ENCODE data around the gene GAS2L1.
A peak's percentile ranks its signal among the peaks of the same experiment; 100 is the strongest.

Gene GAS2L1

DNA sequence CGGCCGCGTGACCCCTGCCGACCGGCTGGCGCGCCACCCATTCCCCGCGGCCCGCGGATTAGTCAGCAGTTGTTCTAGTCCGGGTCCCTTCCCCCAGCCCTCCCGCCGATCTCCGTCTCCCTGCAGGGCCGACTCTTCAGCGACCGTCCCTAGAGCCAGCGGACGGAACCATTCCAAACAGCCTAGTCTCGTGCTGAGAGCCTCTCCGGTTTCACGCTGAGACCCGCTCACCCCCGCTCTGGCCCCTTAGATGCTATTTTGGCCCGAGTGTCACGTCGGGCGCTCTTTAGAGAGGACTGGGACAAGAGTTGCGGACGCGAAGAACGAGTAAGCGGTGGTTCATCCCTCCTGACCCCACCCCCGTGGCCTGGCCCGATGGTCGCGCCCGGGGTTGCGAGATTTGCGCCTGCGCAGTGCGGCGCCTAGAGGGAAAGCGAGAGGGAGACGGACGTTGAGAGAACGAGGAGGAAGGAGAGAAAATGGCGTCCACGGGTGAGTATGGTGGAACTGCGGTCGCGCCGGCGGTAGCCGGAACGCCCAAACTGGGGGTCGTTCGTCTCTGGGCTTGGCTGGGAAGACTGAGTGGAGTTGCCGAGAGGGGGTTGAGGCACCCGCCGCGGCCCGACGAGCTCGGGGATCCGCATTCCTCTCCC, 38.5 kb upstream of the GAS2L1 start, which contains the start of the genes EWSR1 and RHBDD3:
Gene EWSR1, plus strand, starts transcription at position 411 of the 653 bp plus-strand sequence. Its CDS starts 69 bp downstream, at position 480.
Gene RHBDD3, minus strand, starts transcription at position 124 of the 653 bp plus-strand sequence. CDS start 2,355 bp downstream, outside the sequence.
- Mint-ChIP-seq H3K27me3 (no peaks in the 10 kb centered on the region), H3K4me3 (peak within 1 kb of the TSS; percentile 86 to 90), H3K4me1 (ENCODE audit: low read depth in 2 of 2) (peaks cover 42 to 52% of the 10 kb centered on the region in 2 donors), H3K27ac (peak within 1 kb of the TSS; percentile 97 to 98), H3K9me3 (no peaks in the 10 kb centered on the region), H3K36me3 (ENCODE audit: insufficient read depth) (peaks cover 44% of the 10 kb centered on the region)
- ATAC-seq (replicated peaks) (peak; percentile 91), DNase-seq (peak; percentile 97 to 99 (median 98))

DNA sequence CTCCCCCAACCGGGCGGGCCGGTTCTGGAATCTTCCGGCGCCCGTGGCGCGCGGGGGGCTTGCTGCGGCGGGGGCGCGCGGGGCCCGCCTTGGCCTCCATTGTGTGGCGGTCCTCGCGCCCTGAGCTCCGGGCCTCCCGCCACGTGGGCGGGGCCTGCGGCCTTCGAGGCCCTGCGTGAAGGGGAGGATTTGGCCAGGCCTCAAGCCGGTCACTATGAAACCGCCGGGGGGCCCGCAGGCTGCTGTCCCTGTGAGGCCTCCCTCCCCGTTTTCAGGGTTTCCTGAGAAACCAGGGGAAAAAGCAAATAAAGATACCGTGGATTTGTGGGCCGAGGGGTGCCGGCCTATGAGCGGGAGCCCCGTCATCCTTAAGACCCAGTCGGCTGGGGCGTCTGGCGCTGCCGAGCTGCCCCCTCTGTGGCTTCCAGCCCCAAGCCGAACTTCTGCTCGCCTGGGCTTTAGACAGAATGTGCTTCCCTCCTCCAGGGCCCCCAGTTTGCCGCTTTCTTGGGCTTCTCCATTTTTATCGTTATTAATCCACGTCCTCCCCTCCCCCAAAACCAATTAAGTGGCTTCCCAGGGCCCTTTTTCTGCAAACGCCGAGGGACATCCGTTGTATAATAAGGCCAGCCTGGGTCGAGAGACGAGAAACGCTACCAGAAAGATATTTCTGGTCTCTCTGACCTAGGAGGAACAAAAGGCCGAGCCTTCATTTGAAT, 37.8 kb upstream of the GAS2L1 start:
- H3K36me3 Mint-ChIP-seq (ENCODE audit: insufficient read depth): peaks cover 51% of the 10 kb centered on the region
- H3K9me3 Mint-ChIP-seq: no peaks in the 10 kb centered on the region
- no peaks in the 10 kb centered on the region for H3K27me3 Mint-ChIP-seq
- peak overlapping the region; percentile 86 to 90 for H3K4me3 Mint-ChIP-seq
- peaks cover 49 to 59% of the 10 kb centered on the region in 2 donors for H3K4me1 Mint-ChIP-seq (ENCODE audit: low read depth in 2 of 2)
- peak overlapping the region; percentile 97 to 98 for H3K27ac Mint-ChIP-seq
- peak; percentile 17 to 33 (median 25) for DNase-seq
- peak; percentile 18 for ATAC-seq (replicated peaks)

DNA sequence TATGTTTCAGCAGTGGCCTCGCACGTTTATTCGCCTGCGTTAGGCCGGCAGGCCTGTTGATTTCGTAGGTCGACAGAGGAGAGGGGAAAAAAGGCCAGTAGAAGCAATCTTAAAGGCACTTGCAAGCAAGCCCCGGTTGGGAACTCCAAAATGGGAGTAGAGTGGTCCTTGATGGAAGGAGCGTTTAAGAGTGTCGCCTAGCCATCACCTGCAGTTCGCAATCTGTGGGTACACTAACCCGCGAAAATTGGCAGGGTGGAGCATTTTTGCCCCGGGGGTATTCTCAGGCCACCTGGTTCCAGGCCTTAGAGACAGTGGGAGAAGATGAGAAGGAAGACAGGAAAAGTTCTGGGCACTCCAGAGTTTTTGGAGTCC, 37.2 kb upstream of the GAS2L1 start:
- no peak for DNase-seq
- H3K27me3 Mint-ChIP-seq: no peaks in the 10 kb centered on the region
- H3K9me3 Mint-ChIP-seq: no peaks in the 10 kb centered on the region
- peaks cover 57% of the 10 kb centered on the region for H3K36me3 Mint-ChIP-seq (ENCODE audit: insufficient read depth)
- ATAC-seq (replicated peaks): no peak
- H3K27ac Mint-ChIP-seq: peak overlapping the region; percentile 97 to 98
- H3K4me1 Mint-ChIP-seq (ENCODE audit: low read depth in 2 of 2): peaks cover 51 to 65% of the 10 kb centered on the region in 2 donors
- peak overlapping the region; percentile 86 to 90 for H3K4me3 Mint-ChIP-seq

DNA sequence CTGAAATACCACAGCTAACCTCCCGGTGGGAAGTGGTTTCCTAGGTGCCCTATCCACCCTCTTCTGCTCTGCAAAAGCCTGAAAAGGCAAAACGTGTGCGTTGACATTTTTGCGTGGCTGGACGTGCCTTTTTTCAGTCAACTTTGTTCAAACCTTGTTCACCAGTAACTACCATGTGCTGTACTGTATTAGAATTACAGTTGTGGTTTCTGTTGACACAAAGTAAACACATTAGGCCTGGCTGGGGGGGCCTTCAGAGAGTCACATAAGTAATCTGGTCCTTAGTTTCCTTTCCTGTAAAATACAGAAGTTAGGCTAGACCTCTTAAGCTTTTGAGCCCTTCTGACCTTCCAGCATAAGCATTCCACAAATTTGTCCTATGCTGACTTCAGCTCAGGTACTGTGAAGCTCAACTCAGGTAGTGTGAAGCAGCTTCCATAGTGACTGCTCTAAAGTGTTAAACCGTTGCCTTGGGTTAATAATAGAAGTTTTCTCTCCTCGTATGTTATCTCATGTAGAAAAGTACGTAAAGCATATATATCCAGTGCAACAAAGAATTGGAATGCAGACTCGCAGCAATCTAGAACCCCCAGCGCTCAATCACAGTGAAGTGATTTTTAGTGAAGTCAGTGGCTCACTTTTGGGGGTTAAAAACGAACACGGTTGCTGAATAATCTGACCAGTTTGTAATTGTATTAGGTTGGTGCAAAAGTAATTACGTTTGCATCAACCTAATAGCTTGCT, 36.5 kb upstream of the GAS2L1 start:
- H3K36me3 Mint-ChIP-seq (ENCODE audit: insufficient read depth): peaks cover 64% of the 10 kb centered on the region
- DNase-seq (no peak), ATAC-seq (replicated peaks) (no peak)
- H3K9me3 Mint-ChIP-seq: no peaks in the 10 kb centered on the region
- H3K27ac Mint-ChIP-seq: peak overlapping the region; percentile 97 to 98
- peaks cover 56 to 72% of the 10 kb centered on the region in 2 donors for H3K4me1 Mint-ChIP-seq (ENCODE audit: low read depth in 2 of 2)
- H3K27me3 Mint-ChIP-seq: no peaks in the 10 kb centered on the region
- peak overlapping the region; percentile 86 to 90 for H3K4me3 Mint-ChIP-seq

DNA sequence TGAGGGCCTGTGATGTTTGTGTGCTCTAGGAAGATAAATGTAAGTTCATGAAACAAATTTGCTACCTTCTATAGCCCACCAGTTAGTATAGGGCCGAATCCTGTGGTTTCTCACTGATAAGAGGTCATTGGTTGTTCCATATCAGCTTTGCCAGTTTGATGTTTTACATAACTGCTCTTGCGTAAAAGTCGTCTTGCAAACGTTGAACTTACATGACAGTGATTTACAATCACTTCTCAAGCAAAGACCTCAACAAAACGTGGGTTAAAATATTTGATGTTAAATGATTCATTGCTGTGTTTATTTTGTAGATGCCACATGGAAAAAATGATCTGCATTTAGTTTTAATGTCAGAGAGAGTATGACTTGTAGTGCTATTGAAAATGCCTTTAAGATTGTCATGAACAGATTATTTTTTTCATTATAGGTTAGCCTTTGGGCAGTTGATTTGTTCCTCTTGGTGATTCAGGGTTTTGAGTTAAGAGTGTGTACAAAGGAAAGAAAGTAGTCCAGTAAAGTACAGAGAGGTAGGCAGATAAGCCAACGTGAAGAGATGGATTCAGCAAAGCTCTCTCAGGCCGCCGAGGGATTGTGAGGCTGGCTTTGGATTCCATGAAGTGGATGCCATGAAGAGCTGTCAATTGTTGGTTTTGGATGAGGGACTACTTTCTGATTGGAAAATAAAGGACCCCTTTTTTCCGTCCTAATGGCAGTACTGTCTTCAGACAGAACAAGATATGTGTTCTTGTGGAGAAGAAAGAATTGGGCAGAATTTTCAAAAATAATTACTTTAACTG, 35.8 kb upstream of the GAS2L1 start:
- ATAC-seq (replicated peaks) (no peak), DNase-seq (no peak)
- peaks cover 57 to 79% of the 10 kb centered on the region in 2 donors for H3K4me1 Mint-ChIP-seq (ENCODE audit: low read depth in 2 of 2)
- H3K27ac Mint-ChIP-seq: peak overlapping the region; percentile 81 to 98
- H3K4me3 Mint-ChIP-seq: peak overlapping the region; percentile 86 to 90
- H3K9me3 Mint-ChIP-seq: no peaks in the 10 kb centered on the region
- peaks cover 71% of the 10 kb centered on the region for H3K36me3 Mint-ChIP-seq (ENCODE audit: insufficient read depth)
- no peaks in the 10 kb centered on the region for H3K27me3 Mint-ChIP-seq

DNA sequence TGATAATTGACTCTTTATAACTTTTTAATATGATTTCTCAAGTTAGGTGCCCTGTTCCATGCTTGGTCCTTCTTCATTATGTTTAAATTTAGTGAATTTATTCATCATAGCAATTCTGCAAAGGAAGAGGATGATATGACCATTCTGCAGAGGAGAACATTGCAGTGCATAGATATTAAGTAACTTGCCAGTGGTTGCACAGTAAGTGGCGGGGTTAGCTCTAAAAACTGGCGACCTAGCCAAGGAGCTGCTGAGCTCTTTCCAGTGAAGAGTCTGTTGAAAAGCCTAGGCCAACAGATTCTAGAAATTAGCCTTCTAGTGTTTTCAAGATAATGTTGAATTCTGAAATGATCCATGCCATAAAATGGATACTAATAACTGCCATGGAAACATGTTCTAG, 33.8 kb upstream of the GAS2L1 start:
- ATAC-seq (replicated peaks) (no peak), DNase-seq (no peak)
- Mint-ChIP-seq H3K4me3 (peak overlapping the region in 1 of 2 donors; percentile 56), H3K27ac (peak overlapping the region; percentile 39 to 83), H3K27me3 (no peaks in the 10 kb centered on the region), H3K4me1 (ENCODE audit: low read depth in 2 of 2) (peaks cover 55 to 81% of the 10 kb centered on the region in 2 donors), H3K36me3 (ENCODE audit: insufficient read depth) (peaks cover 86% of the 10 kb centered on the region), H3K9me3 (no peaks in the 10 kb centered on the region)

DNA sequence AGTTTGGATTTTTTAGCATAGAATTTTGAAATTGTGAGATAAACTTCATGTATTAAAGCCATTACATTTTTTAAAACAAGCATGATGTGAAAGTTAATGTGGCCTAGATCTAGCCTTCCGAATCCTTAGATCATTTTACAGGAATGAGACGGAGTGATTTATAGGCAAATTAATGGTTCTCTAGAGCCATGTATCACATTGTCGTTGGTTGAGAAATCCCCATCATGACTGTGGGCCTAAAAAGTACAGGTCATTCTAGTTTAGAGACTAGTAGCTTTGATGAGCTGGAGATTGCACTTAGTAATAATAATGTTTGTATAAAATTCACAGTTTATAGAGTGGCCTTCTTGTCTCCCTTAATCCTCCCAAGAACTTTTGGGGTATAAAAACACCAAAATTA, 31.3 kb upstream of the GAS2L1 start:
- ATAC-seq (replicated peaks) (no peak), DNase-seq (no peak)
- peak overlapping the region in 1 of 2 donors; percentile 25 for H3K4me3 Mint-ChIP-seq
- peak overlapping the region in 1 of 2 donors; percentile 83 for H3K27ac Mint-ChIP-seq
- no peaks in the 10 kb centered on the region for H3K9me3 Mint-ChIP-seq
- peaks cover 53 to 83% of the 10 kb centered on the region in 2 donors for H3K4me1 Mint-ChIP-seq (ENCODE audit: low read depth in 2 of 2)
- peaks cover 92% of the 10 kb centered on the region for H3K36me3 Mint-ChIP-seq (ENCODE audit: insufficient read depth)
- no peaks in the 10 kb centered on the region for H3K27me3 Mint-ChIP-seq

DNA sequence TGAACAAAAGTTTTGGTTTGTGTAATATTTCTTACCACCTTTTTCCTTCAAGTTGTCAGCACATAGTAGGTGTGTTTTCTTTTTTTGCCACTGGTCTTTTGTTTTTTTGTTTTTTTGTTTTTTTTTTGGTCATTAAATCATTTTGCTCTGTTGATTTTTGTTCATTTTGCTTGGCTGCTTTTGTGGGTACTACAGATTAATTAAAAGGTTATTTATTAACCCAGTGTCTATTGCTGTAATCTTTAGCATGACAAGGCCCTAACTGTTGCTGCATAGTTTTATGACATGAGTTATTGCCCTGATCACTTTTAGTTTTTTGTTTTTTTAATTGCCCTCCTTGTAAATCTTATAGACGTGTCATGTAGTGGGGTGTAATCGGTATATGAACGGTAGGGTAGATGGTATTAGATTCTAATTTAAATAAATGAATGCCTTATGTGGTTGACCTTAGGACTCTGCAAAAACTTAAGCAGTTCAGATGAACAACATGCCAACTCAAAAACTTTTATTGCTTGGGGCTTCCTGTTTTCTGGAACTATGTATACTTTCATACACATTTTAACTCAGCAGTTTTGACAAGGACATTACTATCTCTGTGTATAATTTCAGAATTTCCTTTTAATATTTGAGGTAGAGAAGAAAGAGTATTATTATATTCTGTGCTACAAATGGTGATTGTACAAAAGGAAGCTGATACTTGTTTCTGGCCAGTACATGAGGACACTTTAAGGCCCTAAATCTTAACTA, 30.5 kb upstream of the GAS2L1 start:
- H3K4me1 Mint-ChIP-seq (ENCODE audit: low read depth in 2 of 2): peaks cover 45 to 77% of the 10 kb centered on the region in 2 donors

DNA sequence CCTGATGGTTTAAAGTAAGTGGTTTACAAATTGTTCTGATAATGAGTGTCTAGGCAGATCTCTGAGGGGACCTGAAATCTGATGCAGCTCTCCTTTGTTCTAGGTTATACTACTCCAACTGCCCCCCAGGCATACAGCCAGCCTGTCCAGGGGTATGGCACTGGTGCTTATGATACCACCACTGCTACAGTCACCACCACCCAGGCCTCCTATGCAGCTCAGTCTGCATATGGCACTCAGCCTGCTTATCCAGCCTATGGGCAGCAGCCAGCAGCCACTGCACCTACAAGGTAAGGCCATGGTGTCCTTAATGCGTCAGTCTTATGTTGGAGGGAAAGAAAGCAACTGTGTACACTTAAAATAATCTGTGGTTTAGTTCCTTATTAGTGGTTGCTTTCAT, 28.5 kb upstream of the GAS2L1 start:
- Mint-ChIP-seq H3K9me3 (no peaks in the 10 kb centered on the region), H3K27me3 (no peaks in the 10 kb centered on the region), H3K4me3 (no peak overlapping the region), H3K27ac (peak overlapping the region in 1 of 2 donors; percentile 38), H3K4me1 (ENCODE audit: low read depth in 2 of 2) (peaks cover 35 to 69% of the 10 kb centered on the region in 2 donors), H3K36me3 (ENCODE audit: insufficient read depth) (peaks cover 100% of the 10 kb centered on the region)
- ATAC-seq (replicated peaks) (no peak), DNase-seq (no peak)

More for the DNA sequence above, 30.5 kb upstream of the GAS2L1 start:
- no peak for ATAC-seq (replicated peaks)
- Mint-ChIP-seq H3K4me3 (peak overlapping the region; percentile 27 to 51), H3K36me3 (ENCODE audit: insufficient read depth) (peaks cover 93% of the 10 kb centered on the region), H3K9me3 (no peaks in the 10 kb centered on the region), H3K27ac (peak overlapping the region; percentile 44 to 89), H3K27me3 (no peaks in the 10 kb centered on the region)
- no peak for DNase-seq

DNA sequence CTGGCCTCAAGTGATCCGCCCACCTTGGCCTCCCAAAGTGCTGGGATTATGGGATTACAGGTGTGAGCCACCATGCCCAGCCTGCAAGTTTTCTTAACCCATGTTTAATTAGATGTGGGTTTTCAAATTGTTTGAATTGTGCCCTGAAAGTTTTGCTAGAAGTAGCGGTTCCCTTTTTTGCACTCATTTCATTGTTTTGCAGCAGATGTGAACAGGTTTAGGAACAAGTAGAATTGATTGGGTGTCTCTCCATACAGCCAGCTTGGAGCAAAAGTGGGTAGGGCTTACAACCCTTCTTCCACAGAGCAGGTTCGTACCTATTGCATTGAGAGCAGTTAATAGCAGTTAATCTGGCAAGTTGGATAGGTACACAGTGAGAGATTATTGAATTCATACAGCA, 22.3 kb upstream of the GAS2L1 start:
- Mint-ChIP-seq H3K4me3 (no peak overlapping the region), H3K9me3 (no peaks in the 10 kb centered on the region), H3K27me3 (no peaks in the 10 kb centered on the region), H3K36me3 (ENCODE audit: insufficient read depth) (peaks cover 100% of the 10 kb centered on the region), H3K4me1 (ENCODE audit: low read depth in 2 of 2) (peaks cover 8 to 28% of the 10 kb centered on the region in 2 donors), H3K27ac (no peak overlapping the region)
- no peak for DNase-seq
- ATAC-seq (replicated peaks): no peak

DNA sequence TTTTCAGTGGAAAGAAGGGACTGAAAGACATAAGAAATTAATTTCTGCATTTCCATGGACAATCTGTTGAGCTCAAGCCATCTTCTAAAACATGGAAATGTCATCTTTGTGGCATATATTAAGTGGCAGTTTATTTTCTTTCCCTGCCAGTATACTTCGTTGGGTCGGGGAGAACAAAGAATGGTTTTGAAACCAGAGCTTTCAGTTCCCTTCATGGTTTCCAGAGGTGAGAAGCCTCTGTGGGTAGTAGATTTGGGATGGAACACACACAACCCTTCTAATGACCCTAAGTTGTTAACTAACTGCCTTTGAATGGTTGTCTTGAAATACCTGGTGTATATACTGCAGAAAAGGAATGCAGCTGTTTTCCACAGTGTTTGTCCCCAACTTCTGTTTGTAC, 17.6 kb upstream of the GAS2L1 start:
- ATAC-seq (replicated peaks): no peak
- H3K27ac Mint-ChIP-seq: peak overlapping the region; percentile 11 to 34
- H3K9me3 Mint-ChIP-seq: no peaks in the 10 kb centered on the region
- no peaks in the 10 kb centered on the region for H3K27me3 Mint-ChIP-seq
- H3K36me3 Mint-ChIP-seq (ENCODE audit: insufficient read depth): peaks cover 95% of the 10 kb centered on the region
- peaks cover 12 to 30% of the 10 kb centered on the region in 2 donors for H3K4me1 Mint-ChIP-seq (ENCODE audit: low read depth in 2 of 2)
- H3K4me3 Mint-ChIP-seq: no peak overlapping the region
- DNase-seq: no peak

DNA sequence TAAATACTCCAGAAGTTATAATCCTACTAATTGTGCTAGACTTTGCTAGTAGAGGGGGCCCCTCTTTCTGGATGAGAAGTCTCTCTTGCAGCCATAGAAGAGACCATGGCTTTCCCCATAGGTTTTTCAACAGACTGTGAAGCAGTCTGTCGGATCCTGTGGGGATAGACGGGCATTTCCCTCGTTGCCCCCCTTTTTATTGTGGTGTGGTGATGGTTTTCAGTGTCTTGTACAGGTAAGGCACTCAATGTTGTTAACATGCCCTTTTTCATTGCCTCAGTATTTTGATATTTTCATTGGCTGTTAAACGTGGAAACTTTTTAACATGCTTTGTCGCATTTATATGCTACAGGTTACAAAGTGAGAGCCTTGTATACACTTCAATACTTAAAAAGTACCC, 16.4 kb upstream of the GAS2L1 start:
- DNase-seq (no peak), ATAC-seq (replicated peaks) (no peak)
- no peaks in the 10 kb centered on the region for H3K27me3 Mint-ChIP-seq
- no peak overlapping the region for H3K4me3 Mint-ChIP-seq
- no peak overlapping the region for H3K27ac Mint-ChIP-seq
- peaks cover 95% of the 10 kb centered on the region for H3K36me3 Mint-ChIP-seq (ENCODE audit: insufficient read depth)
- H3K9me3 Mint-ChIP-seq: no peaks in the 10 kb centered on the region
- peaks cover 12 to 30% of the 10 kb centered on the region in 2 donors for H3K4me1 Mint-ChIP-seq (ENCODE audit: low read depth in 2 of 2)
